SK-N-SH treated with all-trans-retinoic acid at 6 μM for 48 hours (cell line): Measurements from ENCODE around the gene PRCP.
A peak's percentile ranks its signal among the peaks of the same experiment; 100 is the strongest.

Source experiments
- ATAC-seq: fragments of 200-7000 bp; cut with Tn5 transposase; 3 replicates; pipeline ENCODE4 v1.9.1; 2020; ENCODE audit warnings: mild to moderate bottlenecking, moderate library complexity
- ARNTL ChIP-seq: fragments of 450-650 bp; formaldehyde crosslinking; IDR thresholded peaks from 2 replicates; pipeline ENCODE4 v1.5.0; 2020; ENCODE audit warnings: low read depth, mild to moderate bottlenecking, moderate library complexity, borderline replicate concordance
- BACH2 ChIP-seq: fragments of 250-450 bp; sonication (Bioruptor Pico); IDR thresholded peaks from 2 replicates; pipeline ENCODE4 v1.9.0; 2021; ENCODE audit warnings: mild to moderate bottlenecking, borderline replicate concordance
- CSDC2 ChIP-seq: fragments of 250-450 bp; sonication (Bioruptor Pico); IDR thresholded peaks from 2 replicates; pipeline ENCODE4 v1.5.0; 2020; ENCODE audit warnings: mild to moderate bottlenecking, moderate library complexity
- ESRRG ChIP-seq: fragments of 250-450 bp; sonication (Bioruptor Pico); IDR thresholded peaks from 2 replicates; pipeline ENCODE4 v1.6.1; 2021; ENCODE audit warnings: mild to moderate bottlenecking
- GLIS3 ChIP-seq: fragments of 250-450 bp; sonication (Bioruptor Pico); IDR thresholded peaks from 2 replicates; pipeline ENCODE4 v1.5.0; 2020; ENCODE audit warnings: mild to moderate bottlenecking, moderate library complexity
- ISL1 ChIP-seq: fragments of 250-450 bp; sonication (Bioruptor Pico); IDR thresholded peaks from 2 replicates; pipeline ENCODE4 v2.1.2; 2022; ENCODE audit warnings: mild to moderate bottlenecking, moderate library complexity
- PPARA ChIP-seq: fragments of 250-450 bp; sonication (Bioruptor Pico); IDR thresholded peaks from 2 replicates; pipeline ENCODE4 v1.5.0; 2020; ENCODE audit warnings: mild to moderate bottlenecking, borderline replicate concordance
- RARB ChIP-seq: fragments of 250-450 bp; sonication (Bioruptor Pico); IDR thresholded peaks from 2 replicates; pipeline ENCODE4 v1.8.0; 2021; ENCODE audit warnings: mild to moderate bottlenecking, moderate library complexity
- SNAI2 ChIP-seq: fragments of 250-450 bp; sonication (Bioruptor Pico); IDR thresholded peaks from 2 replicates; pipeline ENCODE4 v1.5.0; 2020; ENCODE audit warnings: mild to moderate bottlenecking, moderate library complexity
- TCF4 ChIP-seq: fragments of 250-450 bp; sonication (Bioruptor Pico); IDR thresholded peaks from 2 replicates; pipeline ENCODE4 v1.8.0; 2021; ENCODE audit warnings: mild to moderate bottlenecking, moderate library complexity, borderline replicate concordance
- TOX ChIP-seq: fragments of 250-450 bp; sonication (Bioruptor Pico); IDR thresholded peaks from 2 replicates; pipeline ENCODE4 v1.8.0; 2021; ENCODE audit warnings: mild to moderate bottlenecking, moderate library complexity, borderline replicate concordance
- ZFP30 ChIP-seq: fragments of 450-650 bp; formaldehyde crosslinking; IDR thresholded peaks from 2 replicates; pipeline ENCODE4 v1.5.0; 2022; ENCODE audit warnings: mild to moderate bottlenecking, moderate library complexity
- ZNF565 ChIP-seq: fragments of 450-650 bp; formaldehyde crosslinking; conservative IDR thresholded peaks from 2 replicates; pipeline ENCODE4 v1.5.0; 2020; ENCODE audit warnings: low read depth, mild to moderate bottlenecking, moderate library complexity
- ZNF70 ChIP-seq: fragments of 450-650 bp; formaldehyde crosslinking; IDR thresholded peaks from 2 replicates; pipeline ENCODE4 v1.5.0; 2020; ENCODE audit warnings: mild to moderate bottlenecking, moderate library complexity
- ZNF8 ChIP-seq: fragments of 450-650 bp; formaldehyde crosslinking; IDR thresholded peaks from 2 replicates; pipeline ENCODE4 v1.5.0; 2020; ENCODE audit warnings: mild to moderate bottlenecking, moderate library complexity
- TF ChIP-seq, protein P1 (sequence below): fragments of 250-450 bp; sonication (Bioruptor Pico); IDR thresholded peaks from 2 replicates; pipeline ENCODE4 v1.5.1; 2020; ENCODE audit warnings: low read depth, mild to moderate bottlenecking, moderate library complexity
- TF ChIP-seq, protein P2 (sequence below): fragments of 250-450 bp; sonication (Bioruptor Pico); IDR thresholded peaks from 2 replicates; pipeline ENCODE4 v1.8.0; 2020; ENCODE audit warnings: mild to moderate bottlenecking, moderate library complexity, borderline replicate concordance
- TF ChIP-seq, protein P3 (sequence below): fragments of 250-450 bp; sonication (Bioruptor Pico); IDR thresholded peaks from 2 replicates; pipeline ENCODE4 v1.5.0; 2020; ENCODE audit warnings: mild to moderate bottlenecking, moderate library complexity
- TF ChIP-seq, protein P4 (sequence below): fragments of 250-450 bp; sonication (Bioruptor Pico); IDR thresholded peaks from 2 replicates; pipeline ENCODE4 v1.5.1; 2021; ENCODE audit warnings: mild to moderate bottlenecking, moderate library complexity

Gene PRCP

DNA sequence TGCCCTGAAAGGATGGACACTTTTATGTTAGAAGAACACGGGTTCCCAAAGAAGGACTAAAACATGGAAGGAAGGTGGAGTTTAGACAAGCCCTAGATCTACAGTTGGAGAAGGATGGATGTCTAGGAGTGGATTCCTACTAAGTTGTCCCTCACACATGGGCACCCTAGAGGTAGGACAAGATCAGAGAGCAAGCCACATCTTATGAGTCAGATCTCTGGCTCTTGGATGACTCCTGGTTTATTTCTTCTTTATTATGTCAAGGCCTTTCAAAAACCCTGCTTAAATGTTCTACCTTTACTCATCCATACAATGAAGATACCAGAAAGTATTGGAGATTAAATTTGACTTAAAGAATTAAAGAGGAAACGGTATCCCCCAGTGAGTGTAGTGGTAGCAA, 34.4 kb downstream of the PRCP start:
- no peak for TF ChIP-seq BACH2
- TF ChIP-seq ISL1 (CRISPR knock-in tag) = no peak
- no peak for TF ChIP-seq TCF4 (CRISPR knock-in tag)
- no peak for TF ChIP-seq ESRRG (CRISPR knock-in tag)
- no peak for TF ChIP-seq ZNF8 (CRISPR knock-in tag)
- no peak for TF ChIP-seq ZNF70 (CRISPR knock-in tag)
- no peak for TF ChIP-seq GLIS3 (CRISPR knock-in tag)
- TF ChIP-seq ZNF565 (CRISPR knock-in tag) = no peak
- no peak for TF ChIP-seq TOX (CRISPR knock-in tag)
- TF ChIP-seq, protein P1, sequence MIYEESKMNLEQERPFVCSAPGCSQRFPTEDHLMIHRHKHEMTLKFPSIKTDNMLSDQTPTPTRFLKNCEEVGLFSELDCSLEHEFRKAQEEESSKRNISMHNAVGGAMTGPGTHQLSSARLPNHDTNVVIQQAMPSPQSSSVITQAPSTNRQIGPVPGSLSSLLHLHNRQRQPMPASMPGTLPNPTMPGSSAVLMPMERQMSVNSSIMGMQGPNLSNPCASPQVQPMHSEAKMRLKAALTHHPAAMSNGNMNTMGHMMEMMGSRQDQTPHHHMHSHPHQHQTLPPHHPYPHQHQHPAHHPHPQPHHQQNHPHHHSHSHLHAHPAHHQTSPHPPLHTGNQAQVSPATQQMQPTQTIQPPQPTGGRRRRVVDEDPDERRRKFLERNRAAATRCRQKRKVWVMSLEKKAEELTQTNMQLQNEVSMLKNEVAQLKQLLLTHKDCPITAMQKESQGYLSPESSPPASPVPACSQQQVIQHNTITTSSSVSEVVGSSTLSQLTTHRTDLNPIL = no peak
- TF ChIP-seq ZFP30 = no peak
- TF ChIP-seq PPARA (CRISPR knock-in tag) = no peak
- no peak for TF ChIP-seq ARNTL
- TF ChIP-seq, protein P2, sequence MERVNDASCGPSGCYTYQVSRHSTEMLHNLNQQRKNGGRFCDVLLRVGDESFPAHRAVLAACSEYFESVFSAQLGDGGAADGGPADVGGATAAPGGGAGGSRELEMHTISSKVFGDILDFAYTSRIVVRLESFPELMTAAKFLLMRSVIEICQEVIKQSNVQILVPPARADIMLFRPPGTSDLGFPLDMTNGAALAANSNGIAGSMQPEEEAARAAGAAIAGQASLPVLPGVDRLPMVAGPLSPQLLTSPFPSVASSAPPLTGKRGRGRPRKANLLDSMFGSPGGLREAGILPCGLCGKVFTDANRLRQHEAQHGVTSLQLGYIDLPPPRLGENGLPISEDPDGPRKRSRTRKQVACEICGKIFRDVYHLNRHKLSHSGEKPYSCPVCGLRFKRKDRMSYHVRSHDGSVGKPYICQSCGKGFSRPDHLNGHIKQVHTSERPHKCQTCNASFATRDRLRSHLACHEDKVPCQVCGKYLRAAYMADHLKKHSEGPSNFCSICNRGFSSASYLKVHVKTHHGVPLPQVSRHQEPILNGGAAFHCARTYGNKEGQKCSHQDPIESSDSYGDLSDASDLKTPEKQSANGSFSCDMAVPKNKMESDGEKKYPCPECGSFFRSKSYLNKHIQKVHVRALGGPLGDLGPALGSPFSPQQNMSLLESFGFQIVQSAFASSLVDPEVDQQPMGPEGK (CRISPR knock-in tag) = no peak
- no peak for TF ChIP-seq CSDC2 (CRISPR knock-in tag)
- TF ChIP-seq, protein P3, sequence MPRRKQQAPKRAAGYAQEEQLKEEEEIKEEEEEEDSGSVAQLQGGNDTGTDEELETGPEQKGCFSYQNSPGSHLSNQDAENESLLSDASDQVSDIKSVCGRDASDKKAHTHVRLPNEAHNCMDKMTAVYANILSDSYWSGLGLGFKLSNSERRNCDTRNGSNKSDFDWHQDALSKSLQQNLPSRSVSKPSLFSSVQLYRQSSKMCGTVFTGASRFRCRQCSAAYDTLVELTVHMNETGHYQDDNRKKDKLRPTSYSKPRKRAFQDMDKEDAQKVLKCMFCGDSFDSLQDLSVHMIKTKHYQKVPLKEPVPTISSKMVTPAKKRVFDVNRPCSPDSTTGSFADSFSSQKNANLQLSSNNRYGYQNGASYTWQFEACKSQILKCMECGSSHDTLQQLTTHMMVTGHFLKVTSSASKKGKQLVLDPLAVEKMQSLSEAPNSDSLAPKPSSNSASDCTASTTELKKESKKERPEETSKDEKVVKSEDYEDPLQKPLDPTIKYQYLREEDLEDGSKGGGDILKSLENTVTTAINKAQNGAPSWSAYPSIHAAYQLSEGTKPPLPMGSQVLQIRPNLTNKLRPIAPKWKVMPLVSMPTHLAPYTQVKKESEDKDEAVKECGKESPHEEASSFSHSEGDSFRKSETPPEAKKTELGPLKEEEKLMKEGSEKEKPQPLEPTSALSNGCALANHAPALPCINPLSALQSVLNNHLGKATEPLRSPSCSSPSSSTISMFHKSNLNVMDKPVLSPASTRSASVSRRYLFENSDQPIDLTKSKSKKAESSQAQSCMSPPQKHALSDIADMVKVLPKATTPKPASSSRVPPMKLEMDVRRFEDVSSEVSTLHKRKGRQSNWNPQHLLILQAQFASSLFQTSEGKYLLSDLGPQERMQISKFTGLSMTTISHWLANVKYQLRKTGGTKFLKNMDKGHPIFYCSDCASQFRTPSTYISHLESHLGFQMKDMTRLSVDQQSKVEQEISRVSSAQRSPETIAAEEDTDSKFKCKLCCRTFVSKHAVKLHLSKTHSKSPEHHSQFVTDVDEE (CRISPR knock-in tag) = no peak
- TF ChIP-seq, all 23 proteins: peak for 0
- ATAC-seq = 0 out of 3 replicates have a peak, but pooled peaks have one; percentile 23

DNA sequence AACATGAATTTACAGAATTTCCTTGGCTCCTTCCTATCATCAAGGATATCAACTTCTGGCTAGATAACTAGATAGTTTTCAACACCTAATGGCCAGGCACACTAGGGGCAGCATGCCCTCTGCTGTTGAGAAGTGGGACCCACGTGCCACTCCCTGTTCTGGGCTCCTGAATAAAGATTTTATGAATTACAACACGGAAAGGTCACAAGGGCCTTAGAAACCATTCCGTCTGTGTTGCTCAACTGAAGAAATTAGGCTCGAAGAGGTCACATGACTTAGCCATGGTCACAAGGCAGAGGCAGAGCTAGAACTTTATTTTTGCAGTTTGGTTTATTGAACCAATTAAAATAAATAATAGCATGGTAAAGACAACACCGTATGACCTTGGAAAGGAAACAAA, 36.0 kb downstream of the PRCP start:
- peak; percentile 94 for ATAC-seq

DNA sequence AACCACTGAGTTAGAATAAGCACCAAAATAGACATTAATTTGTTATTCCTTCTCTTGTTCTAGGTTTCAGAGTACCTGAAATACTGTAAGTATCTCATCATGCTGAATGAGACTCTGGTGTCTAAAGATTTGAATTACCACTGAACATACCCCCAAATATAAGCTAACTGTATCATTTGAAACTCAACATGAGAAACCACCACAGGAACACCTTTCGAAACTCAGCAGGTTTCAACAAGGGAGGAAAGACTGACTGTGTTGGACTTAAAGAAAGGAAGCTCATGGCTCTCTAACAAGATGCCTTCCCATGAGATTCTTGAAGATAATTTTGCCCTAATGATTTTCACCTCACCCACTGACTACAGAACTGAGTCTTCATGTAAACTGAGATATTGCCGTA, 37.0 kb downstream of the PRCP start:
- no peak for TF ChIP-seq ESRRG (CRISPR knock-in tag)
- no peak for TF ChIP-seq RARB (CRISPR knock-in tag)
- TF ChIP-seq SNAI2 (CRISPR knock-in tag) = no peak
- TF ChIP-seq TOX (CRISPR knock-in tag) = no peak
- TF ChIP-seq, protein P4, sequence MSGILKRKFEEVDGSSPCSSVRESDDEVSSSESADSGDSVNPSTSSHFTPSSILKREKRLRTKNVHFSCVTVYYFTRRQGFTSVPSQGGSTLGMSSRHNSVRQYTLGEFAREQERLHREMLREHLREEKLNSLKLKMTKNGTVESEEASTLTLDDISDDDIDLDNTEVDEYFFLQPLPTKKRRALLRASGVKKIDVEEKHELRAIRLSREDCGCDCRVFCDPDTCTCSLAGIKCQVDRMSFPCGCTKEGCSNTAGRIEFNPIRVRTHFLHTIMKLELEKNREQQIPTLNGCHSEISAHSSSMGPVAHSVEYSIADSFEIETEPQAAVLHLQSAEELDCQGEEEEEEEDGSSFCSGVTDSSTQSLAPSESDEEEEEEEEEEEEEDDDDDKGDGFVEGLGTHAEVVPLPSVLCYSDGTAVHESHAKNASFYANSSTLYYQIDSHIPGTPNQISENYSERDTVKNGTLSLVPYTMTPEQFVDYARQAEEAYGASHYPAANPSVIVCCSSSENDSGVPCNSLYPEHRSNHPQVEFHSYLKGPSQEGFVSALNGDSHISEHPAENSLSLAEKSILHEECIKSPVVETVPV (CRISPR knock-in tag) = no peak
- no peak for ATAC-seq

More for the DNA sequence above, 36.0 kb downstream of the PRCP start:
- TF ChIP-seq, protein P2 (CRISPR knock-in tag) = no peak
- TF ChIP-seq TOX (CRISPR knock-in tag) (no peak), ZNF8 (CRISPR knock-in tag) (no peak), SNAI2 (CRISPR knock-in tag) (no peak)
- TF ChIP-seq, protein P1 = no peak
